Transverse colon (tissue), 4 donors: ENCODE measurements around the gene PCDHGA4.

ENCODE experiments used
- CTCF ChIP-seq, 5 experiments: fragments of 200-600 bp in 3 of 5; fragments of 450-650 bp in 2 of 5; sonication (generic) in 3 of 5; IDR thresholded peaks; 1 replicate in 2 of 5; 2 replicates in 3 of 5; pipeline ENCODE4 v1.5.1; 2016 to 2017; ENCODE audit warnings: antibody characterized with exemption in 5 of 5, inconsistent platforms in 3 of 5, mild to moderate bottlenecking in 2 of 5, moderate library complexity in 1 of 5
- POLR2AphosphoS5 ChIP-seq, 3 donors: sonication (generic); formaldehyde crosslinking; IDR thresholded peaks; one replicate each; pipeline ENCODE4 v1.6.1; 2016; ENCODE audit warnings: antibody characterized with exemption in 3 of 3

GRCh38 chr5:141393267-141393666 lies 38.4 kb downstream of the PCDHGA4 start:
- no peak for TF ChIP-seq CTCF (IDR thresholded peaks at IDR 0.05)
- no peak for TF ChIP-seq POLR2AphosphoS5 (IDR thresholded peaks at IDR 0.05)
